Activated CD4-positive, alpha-beta T cell treated with anti-CD3 and anti-CD28 coated beads, Interleukin-2, amount 10 ng/mL, durations not matched to agents 7 days and 5 days (primary cell): Measurements from ENCODE around the gene SLC45A3. TPM values are rescaled to one million over a fixed set of nuclear protein-coding genes. Genes with fewer than 3 reads are reported as not detected.
"Not testable (repeated sequence)": the region's sequence is repeated elsewhere in the genome, so short reads cannot be mapped to it uniquely, and the experiment has no call there.

Experiments used
- CTCF ChIA-PET: fragments of 350-600 bp; sonication (Branson Sonifier 250); formaldehyde crosslinking; loops from one replicate; lab custom pipeline; 2021; ENCODE audit warnings: antibody characterized with exemption; lab: Charles Lee
- POLR2A ChIA-PET: fragments of 350-600 bp; sonication (Branson Sonifier 250); formaldehyde crosslinking; loops from one replicate; lab custom pipeline; 2021; ENCODE audit warnings: antibody characterized with exemption; lab: Charles Lee
- DNase-seq: peaks from one replicate; pipeline ENCODE4 v3.0.0-alpha.2; 2020
- H3K27ac Mint-ChIP-seq: one replicate; pipeline ENCODE4 v1.8.0; 2021; ENCODE audit warnings: mild to moderate bottlenecking, moderate library complexity, mixed read lengths
- H3K27me3 Mint-ChIP-seq: one replicate; pipeline ENCODE4 v1.8.0; 2021; ENCODE audit warnings: mixed read lengths
- H3K36me3 Mint-ChIP-seq: one replicate; pipeline ENCODE4 v1.8.0; 2021; ENCODE audit warnings: low read depth, mixed read lengths
- H3K4me1 Mint-ChIP-seq: one replicate; pipeline ENCODE4 v1.8.0; 2021; ENCODE audit warnings: mixed read lengths
- H3K4me3 Mint-ChIP-seq: one replicate; pipeline ENCODE4 v1.8.0; 2021; ENCODE audit warnings: mild to moderate bottlenecking, moderate library complexity, mixed read lengths
- H3K9me3 Mint-ChIP-seq: one replicate; pipeline ENCODE4 v1.8.0; 2021; ENCODE audit warnings: mixed read lengths
- total RNA-seq, 2 experiments: library from RNA; stranded (reverse); gene quantifications; one replicate each; pipeline ENCODE4 v1.2.3, GENCODE V29; 2021

The SLC45A3 gene, protein sequence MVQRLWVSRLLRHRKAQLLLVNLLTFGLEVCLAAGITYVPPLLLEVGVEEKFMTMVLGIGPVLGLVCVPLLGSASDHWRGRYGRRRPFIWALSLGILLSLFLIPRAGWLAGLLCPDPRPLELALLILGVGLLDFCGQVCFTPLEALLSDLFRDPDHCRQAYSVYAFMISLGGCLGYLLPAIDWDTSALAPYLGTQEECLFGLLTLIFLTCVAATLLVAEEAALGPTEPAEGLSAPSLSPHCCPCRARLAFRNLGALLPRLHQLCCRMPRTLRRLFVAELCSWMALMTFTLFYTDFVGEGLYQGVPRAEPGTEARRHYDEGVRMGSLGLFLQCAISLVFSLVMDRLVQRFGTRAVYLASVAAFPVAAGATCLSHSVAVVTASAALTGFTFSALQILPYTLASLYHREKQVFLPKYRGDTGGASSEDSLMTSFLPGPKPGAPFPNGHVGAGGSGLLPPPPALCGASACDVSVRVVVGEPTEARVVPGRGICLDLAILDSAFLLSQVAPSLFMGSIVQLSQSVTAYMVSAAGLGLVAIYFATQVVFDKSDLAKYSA
- under 1 TPM in 1 of 2 experiments, not detected in 1; 0.08 TPM for total RNA-seq

DNA sequence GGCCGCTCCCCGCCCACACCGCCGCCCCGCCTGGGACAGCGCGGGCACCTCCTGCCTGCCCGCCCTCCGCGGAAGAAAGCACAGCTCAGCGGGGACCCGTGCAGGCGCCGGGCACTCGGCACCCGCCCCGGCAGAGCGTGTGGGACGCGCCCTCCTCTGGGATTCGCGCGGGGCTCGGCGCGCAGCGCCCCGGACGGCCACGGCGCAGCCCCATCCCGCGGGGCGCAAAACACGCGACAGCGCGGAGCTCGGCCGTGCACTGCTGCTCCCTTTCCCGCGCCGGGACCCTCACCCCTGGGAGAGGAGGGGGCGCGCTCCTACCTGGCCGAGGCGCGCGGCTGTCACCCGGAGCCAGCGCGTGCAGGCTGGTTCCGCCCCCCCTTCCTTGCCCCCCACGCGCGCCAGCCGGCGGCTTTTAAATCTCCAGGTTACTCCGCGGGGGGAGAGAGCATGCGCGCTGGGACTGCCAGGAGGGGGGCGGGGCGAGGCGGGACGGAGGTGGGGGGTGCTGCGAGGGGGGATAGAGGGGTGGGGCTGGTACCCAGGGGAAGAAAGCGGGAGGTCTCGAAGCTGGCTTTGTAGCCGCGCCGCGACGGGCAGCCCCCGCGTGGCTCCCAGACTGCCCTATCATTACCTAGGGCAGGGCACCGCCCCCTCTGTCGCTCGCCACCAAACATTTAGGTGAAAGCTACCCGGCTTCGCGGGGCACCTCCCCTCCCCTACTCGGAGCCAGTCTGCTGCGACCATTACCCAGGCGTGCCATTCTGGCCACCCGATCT lies at the start of gene SLC45A3:
Gene SLC45A3, minus strand, starts transcription at position 437 of the 779 bp plus-strand sequence. CDS start 15,853 bp downstream, outside the sequence.
- DNase-seq = peak; percentile 35
- ChIA-PET CTCF (interaction anchor here (0.8 to 2.8 kb wide), 5 partner anchors 8 to 94 kb away, joined by 3 to 13 read pairs (median 5); no protein-coding TSS in a partner anchor), POLR2A (no interaction called here)
- no peaks in the 10 kb centered on the region for H3K9me3 Mint-ChIP-seq
- peaks cover 12% of the 10 kb centered on the region for H3K4me1 Mint-ChIP-seq
- peak within 1 kb of the TSS; percentile 73 for H3K4me3 Mint-ChIP-seq
- H3K36me3 Mint-ChIP-seq = no peaks in the 10 kb centered on the region
- no peak within 1 kb of the TSS for H3K27ac Mint-ChIP-seq
- H3K27me3 Mint-ChIP-seq = peaks cover 32% of the 10 kb centered on the region

DNA sequence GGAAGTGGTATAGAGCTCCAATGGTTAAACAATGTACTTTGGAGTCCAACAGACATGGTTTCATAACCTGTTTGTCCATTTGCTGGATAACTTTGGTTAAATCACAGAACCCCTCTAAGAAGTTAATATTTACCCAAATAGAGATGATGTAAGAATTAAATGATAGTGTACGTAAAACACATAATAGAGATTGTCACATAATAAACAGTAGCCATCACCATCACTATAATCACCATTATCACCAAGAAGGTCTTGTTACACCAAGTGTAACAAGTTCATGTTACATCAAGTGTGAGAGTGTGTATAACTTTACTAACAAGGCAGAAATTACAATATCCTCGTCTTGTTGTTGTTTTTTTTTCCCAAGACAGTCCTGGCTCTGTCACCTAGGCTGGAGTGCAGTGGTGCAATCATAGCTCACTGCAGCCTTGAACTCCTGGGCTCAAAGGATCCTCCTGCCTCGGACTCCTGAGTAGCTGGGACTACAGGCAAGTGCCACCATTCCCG lies 46.4 kb upstream of the SLC45A3 start:
- H3K9me3 Mint-ChIP-seq = no peaks in the 10 kb centered on the region
- H3K4me1 Mint-ChIP-seq = peaks cover 15% of the 10 kb centered on the region
- H3K36me3 Mint-ChIP-seq = peaks cover 56% of the 10 kb centered on the region
- H3K4me3 Mint-ChIP-seq = no peak overlapping the region
- no peak for DNase-seq
- no peaks in the 10 kb centered on the region for H3K27me3 Mint-ChIP-seq
- POLR2A ChIA-PET = no interaction called here
- CTCF ChIA-PET = no interaction called here
- no peak overlapping the region for H3K27ac Mint-ChIP-seq

DNA sequence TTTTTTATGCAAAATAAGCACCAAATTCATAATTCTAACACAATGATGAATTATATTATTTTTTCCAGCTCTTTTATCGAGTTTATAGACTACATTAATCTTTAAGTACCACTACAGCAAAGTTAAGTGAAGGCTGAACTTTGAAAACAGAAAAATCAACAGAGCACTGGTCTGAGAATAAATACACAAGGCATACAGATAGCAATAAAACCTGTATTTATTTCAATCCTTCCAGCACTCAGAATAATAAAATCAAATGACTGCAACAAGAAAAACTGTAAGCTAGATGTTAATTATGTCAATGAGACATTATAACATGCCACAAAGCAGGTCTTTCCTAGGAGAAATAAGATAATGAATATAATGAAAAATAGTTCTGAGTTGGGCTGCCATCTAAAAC lies 45.2 kb upstream of the SLC45A3 start:
- H3K27me3 Mint-ChIP-seq = no peaks in the 10 kb centered on the region
- H3K4me1 Mint-ChIP-seq = peaks cover 12% of the 10 kb centered on the region
- no peak overlapping the region for H3K27ac Mint-ChIP-seq
- no peak for DNase-seq
- ChIA-PET POLR2A (no interaction called here), CTCF (interaction anchor here (1.2 to 1.3 kb wide), 2 partner anchors 10 to 16 kb away, joined by 3 read pairs; no protein-coding TSS in a partner anchor)
- no peak overlapping the region for H3K4me3 Mint-ChIP-seq
- no peaks in the 10 kb centered on the region for H3K9me3 Mint-ChIP-seq
- H3K36me3 Mint-ChIP-seq = peaks cover 58% of the 10 kb centered on the region

DNA sequence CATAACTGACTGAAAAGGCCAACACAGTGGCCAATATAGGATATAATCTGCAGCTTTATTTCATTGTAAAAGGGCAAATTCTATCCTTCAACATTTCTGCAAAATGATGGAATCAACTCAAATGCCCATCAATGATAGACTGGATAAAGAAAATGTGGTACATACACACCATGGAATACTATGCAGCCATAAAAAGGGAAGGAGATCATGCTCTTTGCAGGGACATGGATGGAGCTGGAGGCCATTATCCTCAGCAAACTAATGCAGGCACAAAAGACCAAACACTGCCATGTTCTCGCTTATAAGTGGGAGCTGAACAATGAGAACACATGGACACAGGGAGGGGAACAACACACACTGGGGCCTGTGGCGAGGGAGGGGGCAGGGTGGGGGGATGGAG lies 40.4 kb upstream of the SLC45A3 start:
- H3K27me3 Mint-ChIP-seq, DNase-seq, H3K27ac Mint-ChIP-seq, H3K4me3 Mint-ChIP-seq, H3K9me3 Mint-ChIP-seq, POLR2A ChIA-PET: not testable (repeated sequence)
- CTCF ChIA-PET = interaction anchor here (1.8 kb wide), 1 partner anchor 26 kb away, joined by 7 read pairs; no protein-coding TSS in a partner anchor
- Mint-ChIP-seq H3K4me1 (peaks cover 24% of the 10 kb centered on the region), H3K36me3 (peaks cover 73% of the 10 kb centered on the region)

GRCh38 chr1:205719762-205720161 lies 39.5 kb upstream of the SLC45A3 start:
- Mint-ChIP-seq H3K9me3 (no peaks in the 10 kb centered on the region), H3K27me3 (no peaks in the 10 kb centered on the region), H3K4me3 (no peak overlapping the region), H3K4me1 (peaks cover 22% of the 10 kb centered on the region), H3K36me3 (peaks cover 72% of the 10 kb centered on the region), H3K27ac (peak overlapping the region; percentile 1)
- DNase-seq = no peak
- ChIA-PET POLR2A (no interaction called here), CTCF (no interaction called here)

DNA sequence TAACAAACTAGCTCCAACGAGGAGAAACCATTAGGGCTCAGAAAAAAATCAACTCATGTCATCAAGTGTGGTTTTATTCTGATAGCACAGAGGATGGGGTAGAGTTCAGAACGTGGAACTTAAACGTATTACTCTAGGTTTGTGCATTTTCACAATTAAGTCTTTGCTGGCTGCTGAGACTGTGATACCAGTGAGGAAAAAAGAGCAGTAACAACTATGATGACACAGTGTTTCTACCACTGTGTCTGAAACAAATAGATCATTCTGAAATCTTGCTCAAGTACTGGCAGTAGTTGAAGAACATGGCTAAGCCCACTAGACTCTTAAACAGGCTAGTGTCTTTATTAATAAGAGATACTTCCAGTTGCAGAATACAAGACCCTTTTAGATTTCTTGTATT lies 38.7 kb upstream of the SLC45A3 start:
- Mint-ChIP-seq H3K27me3 (no peaks in the 10 kb centered on the region), H3K36me3 (peaks cover 74% of the 10 kb centered on the region), H3K4me1 (peaks cover 22% of the 10 kb centered on the region), H3K4me3 (no peak overlapping the region), H3K27ac (no peak overlapping the region), H3K9me3 (no peaks in the 10 kb centered on the region)
- POLR2A ChIA-PET = no interaction called here
- DNase-seq = no peak
- CTCF ChIA-PET = no interaction called here

DNA sequence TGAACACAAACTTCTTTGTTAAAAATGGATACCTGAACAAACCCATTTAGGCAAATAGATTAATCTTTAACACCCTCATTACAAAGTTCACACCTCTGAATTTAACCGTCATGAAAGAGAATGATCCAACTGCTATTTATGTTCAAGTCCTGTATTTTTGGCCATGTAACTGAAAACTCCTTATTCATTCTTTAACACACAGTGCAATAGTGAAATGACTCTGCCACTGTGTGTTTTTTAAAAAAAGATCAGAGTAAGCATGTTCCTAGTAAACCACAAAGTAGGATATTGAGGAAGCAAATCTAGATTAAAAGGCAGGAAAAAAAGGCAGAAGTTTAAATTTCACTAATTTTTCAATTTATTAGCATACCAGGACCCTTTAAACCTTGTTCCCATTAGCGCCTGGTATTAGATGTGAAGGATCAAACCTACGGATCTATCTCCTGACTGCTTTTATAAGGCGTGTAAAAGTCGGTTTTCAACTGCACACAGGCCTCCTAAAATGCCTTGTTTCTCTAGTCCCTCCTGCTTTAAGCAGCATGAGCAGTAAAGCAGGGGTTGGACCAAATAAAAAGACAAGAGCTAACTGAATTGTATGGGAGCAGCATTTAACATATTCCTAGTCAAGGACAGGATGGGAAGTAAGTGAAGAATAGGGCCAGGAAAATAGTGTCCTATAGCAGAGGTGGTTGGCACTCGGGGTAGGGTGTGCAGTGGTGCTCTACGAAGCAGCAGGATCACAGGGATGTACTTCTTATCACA lies 36.2 kb upstream of the SLC45A3 start:
- peaks cover 17% of the 10 kb centered on the region for H3K4me1 Mint-ChIP-seq
- peaks cover 66% of the 10 kb centered on the region for H3K36me3 Mint-ChIP-seq
- ChIA-PET CTCF (interaction anchor here (1.6 kb wide), 1 partner anchor 59 kb away, joined by 3 read pairs; no protein-coding TSS in a partner anchor), POLR2A (no interaction called here)
- H3K9me3 Mint-ChIP-seq = no peaks in the 10 kb centered on the region
- no peak for DNase-seq
- no peaks in the 10 kb centered on the region for H3K27me3 Mint-ChIP-seq
- H3K4me3 Mint-ChIP-seq = no peak overlapping the region
- no peak overlapping the region for H3K27ac Mint-ChIP-seq

GRCh38 chr1:205715628-205716027 lies 35.3 kb upstream of the SLC45A3 start:
- POLR2A ChIA-PET = no interaction called here
- no peak overlapping the region for H3K27ac Mint-ChIP-seq

DNA sequence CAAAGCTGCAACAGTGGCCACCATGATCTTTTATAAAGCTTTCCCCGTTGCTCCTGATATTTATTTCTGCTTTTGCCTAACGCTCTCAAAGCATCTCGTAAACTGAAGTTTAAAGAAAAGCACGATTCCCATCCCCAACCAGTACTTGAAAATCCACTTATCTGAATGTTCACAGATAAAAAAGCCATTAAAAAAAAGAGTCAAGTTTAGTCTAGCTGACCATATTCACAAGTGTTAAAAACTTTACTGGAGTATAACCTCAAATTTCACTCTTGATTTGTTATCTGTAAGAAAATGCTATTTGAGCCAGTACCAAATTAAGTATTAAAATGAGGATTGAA lies 34.6 kb upstream of the SLC45A3 start:
- ChIA-PET POLR2A (interaction anchor here (0.7 kb wide), 1 partner anchor 179 kb away, joined by 5 read pairs; no protein-coding TSS in a partner anchor), CTCF (interaction anchor here (0.6 to 1.8 kb wide), 6 partner anchors 9 to 747 kb away, joined by 3 to 5 read pairs (median 4); partner anchors contain the start of gene AVPR1B)
- H3K4me3 Mint-ChIP-seq = no peak overlapping the region
- H3K27me3 Mint-ChIP-seq = no peaks in the 10 kb centered on the region
- H3K36me3 Mint-ChIP-seq = peaks cover 55% of the 10 kb centered on the region
- no peaks in the 10 kb centered on the region for H3K9me3 Mint-ChIP-seq
- peaks cover 18% of the 10 kb centered on the region for H3K4me1 Mint-ChIP-seq
- no peak for DNase-seq
- no peak overlapping the region for H3K27ac Mint-ChIP-seq

More at GRCh38 chr1:205715628-205716027, 35.3 kb upstream of the SLC45A3 start:
- no peaks in the 10 kb centered on the region for H3K27me3 Mint-ChIP-seq
- peaks cover 22% of the 10 kb centered on the region for H3K4me1 Mint-ChIP-seq
- H3K4me3 Mint-ChIP-seq = no peak overlapping the region
- H3K9me3 Mint-ChIP-seq = no peaks in the 10 kb centered on the region
- CTCF ChIA-PET = interaction anchor here (0.9 to 1.8 kb wide), 5 partner anchors 10 to 57 kb away, joined by 3 to 5 read pairs (median 3); no protein-coding TSS in a partner anchor
- no peak for DNase-seq
- peaks cover 61% of the 10 kb centered on the region for H3K36me3 Mint-ChIP-seq

GRCh38 chr1:205714190-205714905 lies 34.0 kb upstream of the SLC45A3 start:
- Mint-ChIP-seq H3K36me3 (peaks cover 52% of the 10 kb centered on the region), H3K27me3 (no peaks in the 10 kb centered on the region), H3K4me1 (peaks cover 12% of the 10 kb centered on the region), H3K4me3 (no peak overlapping the region), H3K27ac (no peak overlapping the region), H3K9me3 (no peaks in the 10 kb centered on the region)
- ChIA-PET POLR2A (interaction anchor here (0.7 kb wide), 1 partner anchor 179 kb away, joined by 5 read pairs; no protein-coding TSS in a partner anchor), CTCF (interaction anchor here (0.6 to 1.8 kb wide), 7 partner anchors 9 to 746 kb away, joined by 3 to 7 read pairs (median 4); partner anchors contain the start of gene AVPR1B)
- no peak for DNase-seq
